Thoracic aorta (tissue), 2 donors: ENCODE measurements around the gene COL18A1. TPM values are rescaled to one million over a fixed set of nuclear protein-coding genes. Genes with fewer than 3 reads are reported as not detected.

Experiments
- ATAC-seq: fragments of 150-250 bp; one replicate; pipeline ENCODE4 v1.8.0; 2017; ENCODE audit warnings: low read depth; ENCODE audit not compliant: insufficient number of reproducible peaks, low FRiP score
- DNase-seq: peaks from one replicate; pipeline ENCODE4 v3.0.0-alpha.2; 2020; ENCODE audit warnings: low spot score
- H3K27ac ChIP-seq, 2 donors: fragments of 200-600 bp; sonication (generic); 1 replicate in 1 of 2; 2 replicates in 1 of 2; pipeline ENCODE4 v1.5.1; 2016; ENCODE audit warnings: mild to moderate bottlenecking in 2 of 2, moderate library complexity in 2 of 2
- H3K27me3 ChIP-seq: fragments of 200-600 bp; sonication (generic); replicated peaks from 2 replicates; pipeline ENCODE4 v1.6.0; 2016; ENCODE audit warnings: mild to moderate bottlenecking; ENCODE audit not compliant: insufficient read depth
- H3K36me3 ChIP-seq: fragments of 200-600 bp; sonication (generic); one replicate; pipeline ENCODE4 v1.5.1; 2016
- H3K4me1 ChIP-seq, 2 donors: fragments of 200-600 bp; sonication (generic); 1 replicate in 1 of 2; 2 replicates in 1 of 2; pipeline versions ENCODE4 v1.5.1 to v1.6.0; 2016; ENCODE audit warnings: low read depth in 2 of 2, mild to moderate bottlenecking in 1 of 2; ENCODE audit not compliant: control insufficient read depth in 1 of 2
- H3K4me3 ChIP-seq: fragments of 200-600 bp; sonication (generic); 2 replicates; pipeline ENCODE4 v1.5.1; 2016; ENCODE audit warnings: mild to moderate bottlenecking
- H3K9me3 ChIP-seq: fragments of 200-600 bp; sonication (generic); 2 replicates; pipeline ENCODE4 v1.5.1; 2016
- CTCF ChIP-seq: fragments of 200-600 bp; sonication (generic); IDR thresholded peaks from one replicate; pipeline ENCODE4 v1.5.1; 2019; ENCODE audit warnings: antibody characterized with exemption
- total RNA-seq, 2 donors: library from RNA; depleted of rRNA; stranded (reverse); fragments of >200 nt; gene quantifications; one replicate each; pipeline versions ENCODE4 v1.1.0 to v1.2.3, GENCODE V29; 2016

Gene COL18A1
- total RNA-seq, 2 donors from 2014 or later, result 507 to 811 TPM

- DNase-seq, result no peak
- Histone ChIP-seq H3K27ac (no peak overlapping the region), H3K4me3 (no peak overlapping the region), H3K36me3 (no peaks in the 10 kb centered on the region), H3K9me3 (no peaks in the 10 kb centered on the region), H3K4me1 (peaks cover 0 to 12% of the 10 kb centered on the region in 2 donors), H3K27me3 (no peaks in the 10 kb centered on the region)
- ATAC-seq, result no peak
- TF ChIP-seq CTCF, result no peak
Measured at GRCh38 chr21:45381865-45382696, 22.9 kb upstream of the COL18A1 start.

GRCh38 chr21:45382697-45382997 lies 22.3 kb upstream of the COL18A1 start:
- Histone ChIP-seq H3K27me3 (no peaks in the 10 kb centered on the region), H3K9me3 (no peaks in the 10 kb centered on the region), H3K36me3 (no peaks in the 10 kb centered on the region), H3K4me3 (no peak overlapping the region), H3K4me1 (peaks cover 0 to 17% of the 10 kb centered on the region in 2 donors), H3K27ac (no peak overlapping the region)
- DNase-seq (no peak), ATAC-seq (no peak)
- TF ChIP-seq CTCF, result no peak

GRCh38 chr21:45383111-45383614 lies 21.8 kb upstream of the COL18A1 start:
- no peak for ATAC-seq
- no peak for TF ChIP-seq CTCF

GRCh38 chr21:45383615-45384201 lies 21.3 kb upstream of the COL18A1 start:
- no peak overlapping the region for H3K27ac ChIP-seq
- H3K9me3 ChIP-seq, result no peaks in the 10 kb centered on the region
- H3K27me3 ChIP-seq, result no peaks in the 10 kb centered on the region
- no peak for DNase-seq
- peaks cover 0 to 20% of the 10 kb centered on the region in 2 donors for H3K4me1 ChIP-seq
- no peaks in the 10 kb centered on the region for H3K36me3 ChIP-seq
- ATAC-seq, result no peak
- TF ChIP-seq CTCF, result no peak
- no peak overlapping the region for H3K4me3 ChIP-seq

More at GRCh38 chr21:45383111-45383614, 21.8 kb upstream of the COL18A1 start:
- no peaks in the 10 kb centered on the region for H3K9me3 ChIP-seq
- no peak overlapping the region for H3K27ac ChIP-seq
- H3K4me3 ChIP-seq, result no peak overlapping the region
- DNase-seq, result no peak
- H3K4me1 ChIP-seq, result peaks cover 0 to 20% of the 10 kb centered on the region in 2 donors
- no peaks in the 10 kb centered on the region for H3K36me3 ChIP-seq
- H3K27me3 ChIP-seq, result no peaks in the 10 kb centered on the region
